Measurements from ENCODE around the gene MGAT5. TPM values are rescaled to one million over a fixed set of nuclear protein-coding genes. Genes with fewer than 3 reads are reported as not detected.

Gene MGAT5
- total RNA-seq, 4 donors from 2014 or later: 32.4 to 65.9 (median 46.6) TPM

- Histone ChIP-seq H3K4me1 (no peaks in the 10 kb centered on the region), H3K4me3 (no peak overlapping the region), H3K27me3 (no peaks in the 10 kb centered on the region), H3K27ac (no peak overlapping the region), H3K9me3 (no peaks in the 10 kb centered on the region), H3K36me3 (peaks cover 0 to 16% of the 10 kb centered on the region in 2 donors)
- TF ChIP-seq EP300 (IDR thresholded peaks at IDR 0.05) (no peak), POLR2A (IDR thresholded peaks at IDR 0.05) (no peak), POLR2AphosphoS5 (IDR thresholded peaks at IDR 0.05) (no peak), CTCF (IDR thresholded peaks at IDR 0.05) (no peak)
- ATAC-seq: no peak
- WGBS, 2 donors (ENCODE audit: low coverage in 1 of 2): 88 to 95% methylated on average over 2 of the region's 2 CpGs
Observed at GRCh38 chr2:134351899-134352298, 98.0 kb downstream of the MGAT5 start.

GRCh38 chr2:134352844-134353243 is 99.0 kb downstream of the MGAT5 start:
- H3K27me3 ChIP-seq: no peaks in the 10 kb centered on the region
- H3K36me3 ChIP-seq: peaks cover 0 to 16% of the 10 kb centered on the region in 2 donors
- H3K4me3 ChIP-seq: no peak overlapping the region
- H3K27ac ChIP-seq: no peak overlapping the region
- TF ChIP-seq CTCF (IDR thresholded peaks at IDR 0.05): no peak
- TF ChIP-seq EP300 (IDR thresholded peaks at IDR 0.05): no peak
- TF ChIP-seq POLR2A (IDR thresholded peaks at IDR 0.05): no peak
- no peak for TF ChIP-seq POLR2AphosphoS5 (IDR thresholded peaks at IDR 0.05)
- ATAC-seq: no peak
- 95% methylated on average over 3 of the region's 3 CpGs for whole genome bisulfite sequencing, 2 donors (ENCODE audit: low coverage in 1 of 2)
- no peaks in the 10 kb centered on the region for H3K9me3 ChIP-seq
- H3K4me1 ChIP-seq: no peaks in the 10 kb centered on the region

- WGBS, 2 donors (ENCODE audit: low coverage in 1 of 2): 93 to 100% methylated on average over 3 of the region's 3 CpGs
- no peak for ATAC-seq
- Histone ChIP-seq H3K9me3 (no peaks in the 10 kb centered on the region), H3K36me3 (peaks cover 0 to 16% of the 10 kb centered on the region in 2 donors), H3K27ac (no peak overlapping the region), H3K27me3 (no peaks in the 10 kb centered on the region), H3K4me3 (no peak overlapping the region), H3K4me1 (peaks cover 0 to 5% (median 0%) of the 10 kb centered on the region in 3 donors)
- no peak for TF ChIP-seq CTCF (IDR thresholded peaks at IDR 0.05)
- TF ChIP-seq EP300 (IDR thresholded peaks at IDR 0.05): no peak
- TF ChIP-seq POLR2A (IDR thresholded peaks at IDR 0.05): no peak
- TF ChIP-seq POLR2AphosphoS5 (IDR thresholded peaks at IDR 0.05): no peak
Observed at GRCh38 chr2:134354611-134355010, 100.7 kb downstream of the MGAT5 start.

- no peak for ATAC-seq
- H3K27me3 ChIP-seq: no peaks in the 10 kb centered on the region
- no peaks in the 10 kb centered on the region for H3K9me3 ChIP-seq
- TF ChIP-seq POLR2AphosphoS5 (IDR thresholded peaks at IDR 0.05): no peak
- TF ChIP-seq POLR2A (IDR thresholded peaks at IDR 0.05): no peak
- no peak overlapping the region for H3K27ac ChIP-seq
- no peak overlapping the region for H3K4me3 ChIP-seq
- H3K36me3 ChIP-seq: peaks cover 0 to 18% of the 10 kb centered on the region in 2 donors
- WGBS, 2 donors (ENCODE audit: low coverage in 1 of 2): 93 to 98% methylated on average over 3 of the region's 3 CpGs
- peaks cover 7 to 28% (median 7%) of the 10 kb centered on the region in 3 donors for H3K4me1 ChIP-seq
Observed at GRCh38 chr2:134357814-134358213, 103.9 kb downstream of the MGAT5 start.

GRCh38 chr2:134359367-134360081 is 105.7 kb downstream of the MGAT5 start:
- no peak overlapping the region for H3K4me3 ChIP-seq
- H3K9me3 ChIP-seq: no peaks in the 10 kb centered on the region
- no peak overlapping the region for H3K27ac ChIP-seq
- 60 to 67% methylated on average over 3 to 5 of the region's 10 CpGs for WGBS, 2 donors (ENCODE audit: low coverage in 1 of 2)
- H3K36me3 ChIP-seq: peaks cover 0 to 25% of the 10 kb centered on the region in 2 donors
- H3K27me3 ChIP-seq: no peaks in the 10 kb centered on the region
- no peak for ATAC-seq
- peaks cover 7 to 28% (median 7%) of the 10 kb centered on the region in 3 donors for H3K4me1 ChIP-seq
- no peak for TF ChIP-seq POLR2A (IDR thresholded peaks at IDR 0.05)
